CD4-positive, alpha-beta T cell treated with Interleukin-1 beta for 1 hour (primary cell): Measurements from ENCODE around the gene NCKAP5.

Source experiments
- DNase-seq, 2 donors: peaks; one replicate each; pipeline ENCODE4 v3.0.0-alpha.2; 2020 to 2022

The NCKAP5 gene

GRCh38 chr2:133568172-133568571 lies at the start of gene NCKAP5:
TSS of gene NCKAP5 (minus strand) at chr2:133568463. CDS start at chr2:133517526, 50,937 bp downstream.
- DNase-seq = no peak

DNA sequence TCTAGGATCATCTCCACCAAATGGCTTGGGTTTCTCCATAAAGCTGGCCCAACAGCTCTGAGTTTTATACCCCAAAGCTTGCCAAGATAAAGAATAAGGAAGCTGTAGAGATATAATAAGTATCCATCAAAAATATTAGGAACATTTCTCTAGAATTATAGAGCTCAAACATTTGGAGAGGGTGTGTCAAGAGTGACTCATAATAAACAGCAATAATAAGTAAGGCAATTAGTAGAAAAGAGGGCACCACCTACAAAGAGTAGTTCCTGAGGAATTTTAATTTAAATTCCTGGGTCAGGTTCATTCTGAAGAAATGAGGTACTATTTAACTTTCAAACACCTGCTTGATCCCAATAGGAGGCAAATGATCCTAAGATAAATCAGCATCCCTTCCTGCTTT lies 41.4 kb upstream of the NCKAP5 start:
- no peak for DNase-seq

GRCh38 chr2:133608291-133608690 lies 40.0 kb upstream of the NCKAP5 start:
- DNase-seq = no peak

DNA sequence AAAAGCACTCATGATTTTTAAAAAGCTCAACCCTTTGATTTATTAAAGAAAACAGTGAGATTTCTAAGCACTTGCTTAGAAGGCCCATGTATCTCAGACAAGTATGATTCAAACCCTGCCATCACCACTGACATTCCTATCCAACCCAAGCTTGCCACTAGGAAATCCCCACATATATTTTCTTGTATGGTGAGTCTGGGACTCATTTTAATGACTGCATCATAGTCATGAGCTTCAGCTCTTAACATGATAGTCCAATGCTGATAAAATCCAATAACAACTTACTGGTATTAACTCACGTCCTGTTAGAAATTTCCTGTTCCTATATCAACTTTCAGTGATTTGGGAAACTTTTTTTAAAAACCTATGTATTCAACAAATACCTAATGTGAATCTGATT lies 39.4 kb upstream of the NCKAP5 start:
- no peak for DNase-seq

- DNase-seq = no peak
Measured at GRCh38 chr2:133606616-133607015, 38.4 kb upstream of the NCKAP5 start.

DNA sequence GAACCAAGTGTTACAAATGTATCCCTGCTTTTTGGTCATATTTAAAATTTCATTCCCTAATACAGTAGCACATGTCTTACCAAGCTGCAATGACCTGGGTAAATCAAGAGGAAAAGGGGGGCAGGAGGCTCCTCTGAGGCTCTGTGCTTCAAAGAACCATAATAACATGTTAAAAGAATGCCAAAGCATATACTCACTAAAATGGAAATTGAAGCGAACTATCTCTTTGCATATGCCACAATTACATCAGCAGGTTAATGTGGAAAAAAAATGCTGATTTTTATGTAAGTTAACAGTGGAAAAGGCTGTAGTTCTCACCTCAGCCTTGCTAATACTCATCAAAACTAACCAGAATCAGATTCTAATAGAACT lies 37.5 kb upstream of the NCKAP5 start:
- no peak for DNase-seq

DNA sequence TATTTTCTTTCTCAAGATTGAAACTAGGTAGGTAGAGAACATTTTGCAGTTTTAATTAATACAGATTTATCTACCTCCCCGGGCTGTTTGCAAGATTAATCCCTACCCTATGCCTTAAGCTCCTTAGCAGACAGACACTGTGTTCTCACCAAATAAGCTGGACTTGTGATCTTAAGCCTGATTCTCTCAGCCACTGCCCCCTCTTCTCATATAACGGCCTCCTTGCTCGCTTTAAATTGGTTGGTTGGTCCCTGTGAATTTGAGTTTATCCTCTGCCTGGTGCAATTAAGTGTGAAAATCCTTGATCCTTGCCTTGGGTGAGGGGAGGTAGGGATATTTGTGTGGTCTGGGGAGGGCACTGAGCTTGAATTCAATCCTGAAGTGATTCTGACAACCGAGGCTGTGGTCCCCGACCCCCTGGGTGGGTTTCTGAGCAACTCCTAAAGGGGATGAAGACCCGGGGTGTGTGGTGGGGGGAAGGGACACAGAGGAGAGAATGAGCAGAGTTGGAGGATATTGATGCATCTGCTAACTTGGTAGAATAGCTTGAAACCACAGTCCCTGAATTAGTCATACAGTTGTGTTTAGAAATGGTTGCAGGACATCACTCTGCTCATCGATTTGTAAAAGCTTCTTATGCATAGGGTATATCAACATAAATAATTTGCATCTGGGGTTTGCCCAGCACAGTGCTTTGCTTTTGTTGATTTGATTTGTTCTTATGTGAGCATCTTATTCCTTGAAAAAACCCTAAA lies 36.9 kb upstream of the NCKAP5 start:
- no peak for DNase-seq

- DNase-seq = no peak
Measured at GRCh38 chr2:133603109-133603508, 34.8 kb upstream of the NCKAP5 start.

DNA sequence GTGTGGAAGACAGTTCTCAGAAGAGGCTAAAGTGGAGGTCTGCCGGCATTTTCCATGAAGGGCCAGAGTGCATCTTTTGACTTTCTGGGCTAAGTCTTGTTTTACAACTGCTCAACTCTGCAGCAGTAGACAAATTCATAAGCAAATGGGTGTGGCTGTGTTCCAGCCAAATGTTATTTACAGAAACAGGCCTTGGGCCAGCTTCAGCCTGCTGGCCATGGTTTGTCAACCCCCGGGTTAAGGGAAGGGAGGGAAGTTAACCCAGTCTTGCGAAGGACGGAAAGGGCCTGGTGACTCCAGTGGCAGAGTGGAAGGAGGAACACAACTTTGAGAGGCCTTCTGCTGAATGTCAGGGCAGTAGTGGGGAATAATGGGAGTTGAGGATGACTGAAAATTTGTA lies 34.3 kb upstream of the NCKAP5 start:
- no peak for DNase-seq

- no peak for DNase-seq
Measured at GRCh38 chr2:133600266-133600928, 32.1 kb upstream of the NCKAP5 start.

DNA sequence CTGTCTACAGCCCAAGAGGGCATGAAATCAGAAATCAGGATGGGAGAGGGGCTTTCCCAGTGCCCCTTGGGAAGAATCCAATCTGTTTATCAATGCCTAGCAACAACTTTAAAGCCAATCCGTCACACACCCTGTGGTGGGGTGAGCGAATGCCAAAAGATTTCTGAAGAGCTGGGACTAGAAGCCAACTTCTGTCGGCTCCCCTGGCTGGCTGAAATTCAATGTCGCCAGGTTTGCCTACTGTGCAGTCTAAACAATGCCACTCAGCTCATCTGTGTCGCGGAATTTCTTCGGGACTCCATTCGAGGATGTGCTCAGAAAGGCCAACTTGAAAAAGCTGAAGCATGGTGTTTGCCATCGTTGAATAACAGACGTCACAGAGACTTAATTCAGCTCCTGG lies 31.5 kb upstream of the NCKAP5 start:
- DNase-seq = no peak

- no peak for DNase-seq
Measured at GRCh38 chr2:133599211-133599803, 31.0 kb upstream of the NCKAP5 start.

GRCh38 chr2:133598769-133599168 lies 30.5 kb upstream of the NCKAP5 start:
- DNase-seq = no peak

DNA sequence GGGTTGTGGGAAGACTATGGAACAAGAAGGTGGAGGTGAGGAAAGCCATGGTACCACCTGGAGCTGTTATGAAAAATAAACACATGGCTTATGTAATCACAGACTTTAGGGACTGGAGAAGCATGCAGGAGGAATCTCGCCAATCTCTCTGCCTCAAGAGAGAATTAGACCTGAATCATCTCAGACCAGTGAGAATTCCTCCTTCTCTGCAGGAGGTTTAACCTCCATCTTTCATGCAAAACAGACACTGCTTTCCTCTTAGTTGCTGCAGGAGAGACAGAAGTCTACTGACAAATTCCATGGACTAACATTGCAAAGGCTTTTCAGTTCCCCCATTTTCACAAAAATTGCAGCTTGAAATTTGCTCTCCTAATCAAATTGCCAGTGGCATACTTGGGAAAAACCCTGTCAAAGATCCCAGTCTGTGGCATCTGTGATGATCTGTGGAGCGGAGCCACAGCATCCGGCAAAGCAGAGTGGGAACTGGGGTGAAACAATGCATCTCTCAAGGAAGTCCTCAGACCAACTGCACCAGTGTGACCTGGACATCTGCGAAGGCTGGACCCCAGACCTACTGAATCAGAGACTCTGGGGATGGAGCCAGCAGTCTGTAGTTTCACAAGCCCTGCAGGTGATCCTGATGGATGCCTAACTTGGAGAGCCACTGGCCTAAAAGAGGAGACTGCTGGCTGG lies 28.6 kb upstream of the NCKAP5 start:
- DNase-seq = no peak

DNA sequence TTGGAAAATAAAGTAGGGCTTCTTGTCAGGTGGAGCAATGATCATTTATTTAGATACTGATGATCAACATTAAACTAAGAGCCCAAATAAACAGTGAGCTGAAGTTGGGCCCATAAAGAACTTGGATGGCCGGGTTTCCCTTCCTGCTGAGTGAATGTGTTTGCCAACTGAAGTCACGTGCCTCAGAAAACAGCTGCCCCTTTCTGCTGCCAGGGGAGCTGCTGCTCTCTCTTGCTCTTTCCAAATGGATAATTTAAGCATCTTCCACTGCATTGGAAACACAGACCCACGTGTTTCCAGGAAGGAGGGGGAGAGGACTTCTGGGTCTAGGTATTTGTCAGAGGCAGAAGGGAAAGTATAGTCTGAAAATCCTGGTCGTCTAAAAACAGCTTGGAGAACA lies 22.9 kb upstream of the NCKAP5 start:
- DNase-seq = no peak

- DNase-seq = no peak
Measured at GRCh38 chr2:133589456-133589855, 21.2 kb upstream of the NCKAP5 start.

DNA sequence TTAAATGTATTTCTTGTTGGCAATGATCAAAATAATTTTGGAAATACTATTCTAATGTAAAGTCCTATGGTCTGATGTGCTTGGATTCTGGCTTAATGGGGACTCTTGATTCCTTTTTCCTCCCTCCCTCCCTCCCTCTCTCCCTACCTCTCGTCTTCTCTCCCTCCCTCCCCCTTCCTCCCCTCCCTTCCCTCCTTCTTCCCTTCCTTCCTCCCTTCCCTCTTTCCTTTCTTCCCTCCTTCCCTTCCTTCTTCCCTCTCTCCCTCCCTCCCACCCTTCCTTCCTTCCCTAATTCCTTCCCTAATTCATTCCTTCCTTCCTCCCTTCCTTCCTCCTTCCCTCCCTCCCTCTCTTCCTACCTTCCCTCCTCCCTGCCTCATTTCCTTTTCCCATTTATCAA lies 19.9 kb upstream of the NCKAP5 start:
- DNase-seq = no peak

- no peak for DNase-seq
Measured at GRCh38 chr2:133586978-133587377, 18.7 kb upstream of the NCKAP5 start.

DNA sequence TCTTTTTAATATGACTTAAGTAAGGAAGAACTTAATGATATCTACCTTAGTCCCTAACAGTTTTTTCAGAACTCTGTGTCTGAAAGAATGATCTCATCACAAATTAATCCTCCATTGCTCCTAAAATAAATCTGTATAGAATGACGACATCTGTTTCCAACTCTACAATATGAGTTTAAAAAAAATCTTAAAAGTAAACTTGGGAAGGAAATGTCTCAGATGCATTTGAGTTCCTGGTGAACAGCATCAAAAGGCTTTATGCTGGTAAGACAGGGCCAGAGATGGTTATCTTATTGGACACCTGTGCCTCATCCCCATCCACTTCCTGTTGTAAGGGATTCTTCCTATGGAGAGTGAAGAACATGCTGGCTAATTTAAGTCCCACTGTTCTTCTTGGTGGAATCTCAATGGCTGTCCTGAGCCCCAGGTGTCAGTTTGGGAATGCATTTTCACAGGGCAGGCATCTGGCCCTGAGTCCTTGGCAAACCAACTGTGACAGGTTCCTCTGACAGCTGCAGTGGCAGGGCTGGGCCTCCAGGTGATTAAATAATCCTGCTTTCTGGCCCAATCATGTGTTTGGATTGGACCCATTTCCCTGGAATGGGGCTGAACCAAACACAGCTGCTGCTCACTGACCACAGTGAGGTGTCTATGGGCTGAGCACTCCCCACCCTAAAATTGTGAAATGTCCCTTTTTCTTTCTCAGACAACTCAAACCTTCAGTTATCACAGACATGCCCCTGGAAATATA lies 12.9 kb upstream of the NCKAP5 start:
- DNase-seq = no peak

GRCh38 chr2:133579274-133579673 lies 11.0 kb upstream of the NCKAP5 start:
- DNase-seq = no peak

GRCh38 chr2:133576714-133577113 lies 8.5 kb upstream of the NCKAP5 start:
- no peak for DNase-seq

DNA sequence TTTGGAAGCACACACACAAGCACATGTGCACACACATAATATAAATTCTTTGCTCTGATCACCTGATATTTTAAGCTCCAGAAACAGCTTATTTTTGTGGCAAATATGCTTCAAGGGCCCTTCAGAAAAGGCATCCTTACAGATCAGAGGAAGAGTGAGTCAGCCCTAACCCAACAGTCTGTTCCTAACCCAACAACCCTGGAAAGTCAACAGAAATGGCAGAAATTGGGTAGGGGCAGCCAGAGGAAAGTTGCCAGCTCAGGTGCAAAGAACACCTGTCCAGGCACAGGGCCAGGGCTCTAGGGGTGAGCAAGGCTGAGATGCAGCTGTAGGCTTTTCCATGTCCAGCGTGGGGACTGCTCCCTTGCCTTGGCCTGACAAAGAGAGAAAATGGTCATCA lies 6.4 kb upstream of the NCKAP5 start:
- DNase-seq = no peak

GRCh38 chr2:133574186-133574585 lies 5.9 kb upstream of the NCKAP5 start:
- DNase-seq = no peak
